GM18858 (cell line): ENCODE data around the gene TNFRSF8.
A peak's percentile ranks its signal among the peaks of the same experiment; 100 is the strongest.

Experiments used
- ATAC-seq: cut with Tn5 transposase; IDR thresholded peaks from one replicate; pipeline ENCODE4 v1.9.1; 2021; ENCODE audit not compliant: unreplicated experiment

The TNFRSF8 gene

GRCh38 chr1:12059722-12060464, 3.2 kb upstream of the TNFRSF8 start:
- no peak for ATAC-seq

GRCh38 chr1:12060500-12060899, 2.6 kb upstream of the TNFRSF8 start:
- no peak for ATAC-seq

GRCh38 chr1:12064073-12064969, 1.2 kb downstream of the TNFRSF8 start:
- ATAC-seq, result no peak

GRCh38 chr1:12065872-12066271, 2.8 kb downstream of the TNFRSF8 start:
- ATAC-seq, result no peak

GRCh38 chr1:12067900-12068821, 5.1 kb downstream of the TNFRSF8 start:
- ATAC-seq, result peak; percentile 38

GRCh38 chr1:12069623-12070244, 6.6 kb downstream of the TNFRSF8 start:
- no peak for ATAC-seq

GRCh38 chr1:12071892-12072291, 8.8 kb downstream of the TNFRSF8 start:
- no peak for ATAC-seq

GRCh38 chr1:12072741-12073140, 9.6 kb downstream of the TNFRSF8 start:
- ATAC-seq, result no peak

GRCh38 chr1:12073796-12074195, 10.7 kb downstream of the TNFRSF8 start:
- ATAC-seq, result no peak

GRCh38 chr1:12075195-12076114, 12.4 kb downstream of the TNFRSF8 start:
- no peak for ATAC-seq

GRCh38 chr1:12076425-12077005, 13.4 kb downstream of the TNFRSF8 start:
- no peak for ATAC-seq

GRCh38 chr1:12078575-12078937, 15.5 kb downstream of the TNFRSF8 start:
- ATAC-seq, result peak; percentile 19

- peak; percentile 49 for ATAC-seq
Measured at GRCh38 chr1:12078938-12079861, 16.1 kb downstream of the TNFRSF8 start.

- no peak for ATAC-seq
Measured at GRCh38 chr1:12080156-12080555, 17.1 kb downstream of the TNFRSF8 start.

- no peak for ATAC-seq
Measured at GRCh38 chr1:12080773-12081556, 17.9 kb downstream of the TNFRSF8 start.

GRCh38 chr1:12081648-12082396, 18.7 kb downstream of the TNFRSF8 start:
- ATAC-seq, result no peak

- ATAC-seq, result no peak
Measured at GRCh38 chr1:12082988-12083387, 19.9 kb downstream of the TNFRSF8 start.
